Spinal cord (tissue), 10 donors: Measurements from ENCODE around the gene FAM193A. TPM values are rescaled to one million over a fixed set of nuclear protein-coding genes. Genes with fewer than 3 reads are reported as not detected.
"Not testable (repeated sequence)": the region's sequence is repeated elsewhere in the genome, so short reads cannot be mapped to it uniquely, and the experiment has no call there.

ENCODE experiments used
- DNase-seq, 6 donors: peaks; one replicate each; pipeline versions ENCODE4 v3.0.0 to v3.0.0-alpha.2; 2013 to 2015; ENCODE audit warnings: low spot score in 6 of 6, low read depth in 4 of 6
- H3K27ac ChIP-seq: one replicate; pipeline ENCODE4 v1.5.1; 2013; ENCODE audit warnings: low read depth, low read length, control low read depth
- H3K27me3 ChIP-seq: one replicate; pipeline ENCODE4 v1.6.1; 2013; ENCODE audit warnings: low read length; ENCODE audit not compliant: control insufficient read depth, insufficient read depth
- H3K36me3 ChIP-seq: one replicate; pipeline ENCODE4 v1.6.1; 2013; ENCODE audit warnings: low read length; ENCODE audit not compliant: control insufficient read depth, insufficient read depth
- H3K4me1 ChIP-seq: one replicate; pipeline ENCODE4 v1.6.1; 2013; ENCODE audit warnings: low read length; ENCODE audit not compliant: control insufficient read depth, insufficient read depth
- H3K4me3 ChIP-seq: one replicate; pipeline ENCODE4 v1.5.1; 2013; ENCODE audit warnings: low read depth, low read length, control low read depth
- H3K9me3 ChIP-seq: one replicate; pipeline ENCODE4 v1.6.1; 2013; ENCODE audit warnings: low read length; ENCODE audit not compliant: control insufficient read depth, insufficient read depth
- WGBS: methylation state at CpG from one replicate; pipeline ENCODE4 v1.1.5; 2013; ENCODE audit warnings: missing lambda C conversion rate; ENCODE audit not compliant: insufficient coverage; 5-methylcytosine and 5-hydroxymethylcytosine counted together
- polyA plus RNA-seq, 2 donors: library from polyadenylated mRNA; unstranded; fragments of 120-200 nt; gene quantifications; one replicate each; pipeline ENCODE4 v1.2.1, GENCODE V29; 2013; ENCODE audit not compliant: insufficient read length in 2 of 2
- total RNA-seq, 2 donors: library from RNA; depleted of rRNA in 1 of 2; stranded (reverse); fragments of 120-200 nt in 1 of 2; fragments of >200 nt in 1 of 2; gene quantifications; one replicate each; pipeline versions ENCODE4 v1.2.3 to v1.2.4, GENCODE V29; 2013 to 2014
- donor health status: healthy.

FAM193A gene
- total and polyA plus RNA-seq, 4 donors: 16.2 to 35.1 (median 28.9) TPM

GRCh38 chr4:2721586-2721985 lies 185.1 kb downstream of the FAM193A start:
- no peak overlapping the region for H3K4me3 ChIP-seq
- H3K36me3 ChIP-seq: peaks cover 53% of the 10 kb centered on the region
- H3K9me3 ChIP-seq: no peaks in the 10 kb centered on the region
- H3K27me3 ChIP-seq: no peaks in the 10 kb centered on the region
- no peak for DNase-seq
- H3K27ac ChIP-seq: no peak overlapping the region
- H3K4me1 ChIP-seq: no peaks in the 10 kb centered on the region
- 93% methylated on average over 2 of the region's 11 CpGs for WGBS

GRCh38 chr4:2722033-2722432 lies 185.6 kb downstream of the FAM193A start:
- no peaks in the 10 kb centered on the region for H3K4me1 ChIP-seq
- WGBS: 94% methylated on average over 9 of the region's 9 CpGs
- DNase-seq: no peak
- H3K27ac ChIP-seq: no peak overlapping the region
- H3K36me3 ChIP-seq: peaks cover 53% of the 10 kb centered on the region
- H3K27me3 ChIP-seq: no peaks in the 10 kb centered on the region
- no peaks in the 10 kb centered on the region for H3K9me3 ChIP-seq
- H3K4me3 ChIP-seq: no peak overlapping the region

- no peak overlapping the region for H3K27ac ChIP-seq
- H3K4me1 ChIP-seq: no peaks in the 10 kb centered on the region
- DNase-seq: no peak
- H3K27me3 ChIP-seq: no peaks in the 10 kb centered on the region
- no peak overlapping the region for H3K4me3 ChIP-seq
- H3K36me3 ChIP-seq: peaks cover 45% of the 10 kb centered on the region
- 83% methylated on average over 1 of the region's 3 CpGs for WGBS
- no peaks in the 10 kb centered on the region for H3K9me3 ChIP-seq
Measured at GRCh38 chr4:2723751-2724150, 187.3 kb downstream of the FAM193A start.

GRCh38 chr4:2725380-2725779 lies 188.9 kb downstream of the FAM193A start:
- H3K27ac ChIP-seq: no peak overlapping the region
- H3K27me3 ChIP-seq: no peaks in the 10 kb centered on the region
- H3K36me3 ChIP-seq: peaks cover 44% of the 10 kb centered on the region
- no peaks in the 10 kb centered on the region for H3K9me3 ChIP-seq
- DNase-seq: no peak
- no peaks in the 10 kb centered on the region for H3K4me1 ChIP-seq
- H3K4me3 ChIP-seq: no peak overlapping the region
- no CpG with 5 or more reads among the region's 4 CpGs for WGBS

GRCh38 chr4:2726881-2727280 lies 190.4 kb downstream of the FAM193A start:
- peaks cover 45% of the 10 kb centered on the region for H3K36me3 ChIP-seq
- not testable (repeated sequence) for H3K27ac ChIP-seq, H3K4me3 ChIP-seq, H3K27me3 ChIP-seq, DNase-seq, H3K4me1 ChIP-seq, H3K9me3 ChIP-seq
- 99% methylated on average over 16 of the region's 17 CpGs for WGBS

GRCh38 chr4:2728221-2728620 lies 191.8 kb downstream of the FAM193A start:
- no peak overlapping the region for H3K4me3 ChIP-seq
- DNase-seq: no peak
- H3K9me3 ChIP-seq: no peaks in the 10 kb centered on the region
- no peaks in the 10 kb centered on the region for H3K27me3 ChIP-seq
- no peaks in the 10 kb centered on the region for H3K4me1 ChIP-seq
- no peak overlapping the region for H3K27ac ChIP-seq
- 94% methylated on average over 2 of the region's 3 CpGs for WGBS
- H3K36me3 ChIP-seq: peaks cover 51% of the 10 kb centered on the region

GRCh38 chr4:2728806-2729532 lies 192.5 kb downstream of the FAM193A start:
- no peak overlapping the region for H3K27ac ChIP-seq
- no peak for DNase-seq
- H3K27me3 ChIP-seq: no peaks in the 10 kb centered on the region
- H3K9me3 ChIP-seq: no peaks in the 10 kb centered on the region
- no peak overlapping the region for H3K4me3 ChIP-seq
- WGBS: 93% methylated on average over 7 of the region's 12 CpGs
- H3K4me1 ChIP-seq: no peaks in the 10 kb centered on the region
- peaks cover 55% of the 10 kb centered on the region for H3K36me3 ChIP-seq

GRCh38 chr4:2729533-2729875 lies 193.1 kb downstream of the FAM193A start:
- no peak for DNase-seq
- H3K9me3 ChIP-seq: no peaks in the 10 kb centered on the region
- WGBS: 98% methylated on average over 7 of the region's 9 CpGs
- H3K4me3 ChIP-seq: no peak overlapping the region
- H3K36me3 ChIP-seq: peaks cover 55% of the 10 kb centered on the region
- no peak overlapping the region for H3K27ac ChIP-seq
- H3K4me1 ChIP-seq: no peaks in the 10 kb centered on the region
- H3K27me3 ChIP-seq: no peaks in the 10 kb centered on the region

GRCh38 chr4:2731907-2732317 lies 195.5 kb downstream of the FAM193A start:
- 96% methylated on average over 28 of the region's 28 CpGs for WGBS
- Histone ChIP-seq H3K27ac (no peak overlapping the region), H3K36me3 (peaks cover 46% of the 10 kb centered on the region), H3K4me1 (no peaks in the 10 kb centered on the region), H3K4me3 (no peak overlapping the region), H3K9me3 (peaks cover 5% of the 10 kb centered on the region), H3K27me3 (no peaks in the 10 kb centered on the region)
- DNase-seq: no peak

- H3K36me3 ChIP-seq: peaks cover 45% of the 10 kb centered on the region
- H3K27ac ChIP-seq: no peak overlapping the region
- H3K9me3 ChIP-seq: peaks cover 5% of the 10 kb centered on the region
- no peaks in the 10 kb centered on the region for H3K27me3 ChIP-seq
- no peaks in the 10 kb centered on the region for H3K4me1 ChIP-seq
- no peak overlapping the region for H3K4me3 ChIP-seq
- 96% methylated on average over 6 of the region's 6 CpGs for whole genome bisulfite sequencing
- no peak for DNase-seq
Measured at GRCh38 chr4:2732526-2732925, 196.1 kb downstream of the FAM193A start.
